Muscle layer of colon (tissue), 2 donors: ENCODE measurements around the gene CSGALNACT2.

Experiments
- H3K27ac ChIP-seq: one replicate; pipeline ENCODE4 v1.7.0; 2013; ENCODE audit warnings: low read depth, mild to moderate bottlenecking, low read length, moderate library complexity
- H3K27me3 ChIP-seq, 2 donors: one replicate each; pipeline ENCODE4 v1.7.0; 2013; ENCODE audit warnings: low read length in 2 of 2, mild to moderate bottlenecking in 2 of 2; ENCODE audit not compliant: insufficient read depth in 2 of 2, control insufficient read depth in 1 of 2
- H3K36me3 ChIP-seq: one replicate; pipeline ENCODE4 v1.7.0; 2013; ENCODE audit warnings: mild to moderate bottlenecking, low read length; ENCODE audit not compliant: insufficient read depth
- H3K4me1 ChIP-seq: one replicate; pipeline ENCODE4 v1.7.0; 2013; ENCODE audit warnings: mild to moderate bottlenecking, low read length; ENCODE audit not compliant: insufficient read depth
- H3K4me3 ChIP-seq, 2 donors: one replicate each; pipeline ENCODE4 v1.7.0; 2013; ENCODE audit warnings: low read length in 2 of 2, low read depth in 1 of 2, mild to moderate bottlenecking in 1 of 2, moderate library complexity in 1 of 2
- H3K9ac ChIP-seq: one replicate; pipeline ENCODE4 v1.7.0; 2013; ENCODE audit warnings: low read length
- H3K9me3 ChIP-seq: one replicate; pipeline ENCODE4 v1.7.0; 2013; ENCODE audit warnings: mild to moderate bottlenecking, low read length
- donor health status: abdominal sarcoma.
- donor health status: Adenocarcinoma of cecum.

CSGALNACT2 gene

DNA sequence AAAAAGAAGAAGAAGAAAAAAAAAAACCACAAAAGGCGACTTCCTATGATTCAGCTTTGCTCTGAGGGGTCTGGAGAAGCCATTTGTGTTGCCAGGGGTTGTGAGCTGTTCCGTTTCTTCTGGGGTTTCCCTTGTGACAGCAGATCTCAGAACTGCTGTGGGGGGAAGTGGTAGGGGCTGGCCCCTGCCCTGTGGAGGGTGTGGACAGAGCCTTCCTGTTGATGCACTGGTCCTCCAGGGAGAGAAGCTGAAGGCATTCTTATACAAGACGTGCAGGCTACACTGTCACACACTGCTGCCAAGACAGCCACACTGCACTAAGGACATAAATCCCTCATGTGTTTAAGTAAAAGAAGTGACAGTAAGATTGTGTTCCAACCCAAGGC, 17.3 kb upstream of the CSGALNACT2 start:
- no peaks in the 10 kb centered on the region for H3K9me3 ChIP-seq
- no peak overlapping the region for H3K27ac ChIP-seq
- H3K4me1 ChIP-seq = no peaks in the 10 kb centered on the region
- no peaks in the 10 kb centered on the region for H3K27me3 ChIP-seq
- H3K4me3 ChIP-seq = no peak overlapping the region
- no peaks in the 10 kb centered on the region for H3K36me3 ChIP-seq
- H3K9ac ChIP-seq = no peak overlapping the region

DNA sequence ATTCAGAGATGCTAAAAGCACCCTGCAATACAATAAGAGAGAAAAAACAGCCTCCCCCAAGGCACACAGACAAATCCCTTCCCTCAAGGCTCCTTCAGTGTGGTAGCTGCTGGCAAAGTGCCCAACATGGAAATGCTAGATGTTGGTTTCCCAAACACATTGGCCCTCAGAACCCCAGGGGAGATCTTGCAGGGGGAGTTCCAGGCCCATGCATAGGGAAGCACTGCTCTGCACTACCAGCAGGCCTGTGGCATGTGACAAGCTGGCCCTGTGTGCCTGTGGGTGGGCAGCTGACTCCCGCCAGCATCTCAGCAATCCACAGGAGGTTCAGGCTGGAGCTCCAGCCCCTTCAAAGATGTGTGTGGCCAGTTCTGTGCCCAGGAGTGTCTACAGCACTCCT, 16.8 kb upstream of the CSGALNACT2 start:
- no peaks in the 10 kb centered on the region for H3K9me3 ChIP-seq
- H3K4me3 ChIP-seq = no peak overlapping the region
- no peak overlapping the region for H3K27ac ChIP-seq
- no peaks in the 10 kb centered on the region for H3K4me1 ChIP-seq
- no peaks in the 10 kb centered on the region for H3K36me3 ChIP-seq
- H3K27me3 ChIP-seq = no peaks in the 10 kb centered on the region
- no peak overlapping the region for H3K9ac ChIP-seq

GRCh38 chr10:43122096-43122495, 16.1 kb upstream of the CSGALNACT2 start:
- no peak overlapping the region for H3K9ac ChIP-seq
- no peak overlapping the region for H3K4me3 ChIP-seq
- H3K27ac ChIP-seq = no peak overlapping the region
- no peaks in the 10 kb centered on the region for H3K36me3 ChIP-seq
- H3K4me1 ChIP-seq = no peaks in the 10 kb centered on the region
- H3K9me3 ChIP-seq = no peaks in the 10 kb centered on the region
- no peaks in the 10 kb centered on the region for H3K27me3 ChIP-seq

GRCh38 chr10:43122826-43123225, 15.4 kb upstream of the CSGALNACT2 start:
- Histone ChIP-seq H3K27ac (no peak overlapping the region), H3K9me3 (no peaks in the 10 kb centered on the region), H3K36me3 (no peaks in the 10 kb centered on the region), H3K9ac (no peak overlapping the region), H3K27me3 (no peaks in the 10 kb centered on the region), H3K4me1 (no peaks in the 10 kb centered on the region), H3K4me3 (no peak overlapping the region)

DNA sequence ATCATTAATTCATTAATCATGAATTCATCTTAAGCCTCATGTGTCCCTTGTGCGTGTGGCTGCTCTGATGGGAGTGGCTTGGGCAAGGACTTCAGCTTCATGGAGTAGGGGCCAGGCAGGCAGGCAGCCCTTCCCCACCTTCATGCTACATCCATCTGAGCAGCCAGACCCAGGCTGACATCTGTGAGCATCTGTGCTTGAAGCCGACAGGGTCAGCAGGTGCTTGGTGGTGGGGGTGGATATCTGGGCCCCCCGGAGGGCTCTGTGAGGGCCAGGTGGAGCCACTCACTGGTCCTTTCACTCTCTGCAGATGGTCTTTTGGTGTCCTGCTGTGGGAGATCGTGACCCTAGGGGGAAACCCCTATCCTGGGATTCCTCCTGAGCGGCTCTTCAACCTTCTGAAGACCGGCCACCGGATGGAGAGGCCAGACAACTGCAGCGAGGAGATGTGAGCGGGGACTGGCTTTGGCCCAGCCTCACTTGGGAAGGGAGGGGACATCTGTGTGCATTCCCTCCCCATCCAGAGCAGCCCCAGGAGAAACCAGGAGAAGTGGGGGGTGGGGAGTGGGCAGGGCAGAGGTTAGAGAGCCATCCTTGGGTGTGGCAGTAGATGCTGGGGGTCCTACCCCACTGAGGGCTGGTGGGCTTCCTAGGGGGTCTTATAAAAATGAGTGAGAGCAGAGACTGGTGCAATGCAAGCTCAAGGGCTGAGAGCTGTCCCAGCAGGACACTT, 14.7 kb upstream of the CSGALNACT2 start:
- H3K9ac ChIP-seq = no peak overlapping the region
- H3K27ac ChIP-seq = no peak overlapping the region
- no peaks in the 10 kb centered on the region for H3K27me3 ChIP-seq
- no peaks in the 10 kb centered on the region for H3K36me3 ChIP-seq
- H3K4me3 ChIP-seq = no peak overlapping the region
- H3K4me1 ChIP-seq = no peaks in the 10 kb centered on the region
- no peaks in the 10 kb centered on the region for H3K9me3 ChIP-seq

GRCh38 chr10:43124094-43124521, 14.1 kb upstream of the CSGALNACT2 start:
- no peak overlapping the region for H3K27ac ChIP-seq
- H3K4me3 ChIP-seq = no peak overlapping the region
- no peak overlapping the region for H3K9ac ChIP-seq
- no peaks in the 10 kb centered on the region for H3K4me1 ChIP-seq
- no peaks in the 10 kb centered on the region for H3K27me3 ChIP-seq
- no peaks in the 10 kb centered on the region for H3K36me3 ChIP-seq
- no peaks in the 10 kb centered on the region for H3K9me3 ChIP-seq

GRCh38 chr10:43124574-43125273, 13.5 kb upstream of the CSGALNACT2 start:
- H3K27me3 ChIP-seq = no peaks in the 10 kb centered on the region
- H3K4me1 ChIP-seq = no peaks in the 10 kb centered on the region
- no peak overlapping the region for H3K4me3 ChIP-seq
- H3K9me3 ChIP-seq = no peaks in the 10 kb centered on the region
- no peak overlapping the region for H3K9ac ChIP-seq
- no peaks in the 10 kb centered on the region for H3K36me3 ChIP-seq
- no peak overlapping the region for H3K27ac ChIP-seq

GRCh38 chr10:43125274-43125845, 12.9 kb upstream of the CSGALNACT2 start:
- Histone ChIP-seq H3K36me3 (no peaks in the 10 kb centered on the region), H3K27ac (no peak overlapping the region)

GRCh38 chr10:43125881-43126731, 12.1 kb upstream of the CSGALNACT2 start:
- no peak overlapping the region for H3K27ac ChIP-seq
- no peak overlapping the region for H3K9ac ChIP-seq
- no peak overlapping the region for H3K4me3 ChIP-seq
- H3K36me3 ChIP-seq = no peaks in the 10 kb centered on the region
- H3K9me3 ChIP-seq = no peaks in the 10 kb centered on the region
- H3K4me1 ChIP-seq = no peaks in the 10 kb centered on the region
- no peaks in the 10 kb centered on the region for H3K27me3 ChIP-seq

More at GRCh38 chr10:43125274-43125845, 12.9 kb upstream of the CSGALNACT2 start:
- H3K4me1 ChIP-seq = no peaks in the 10 kb centered on the region
- H3K4me3 ChIP-seq = no peak overlapping the region
- H3K27me3 ChIP-seq = no peaks in the 10 kb centered on the region
- H3K9ac ChIP-seq = no peak overlapping the region
- no peaks in the 10 kb centered on the region for H3K9me3 ChIP-seq

GRCh38 chr10:43126759-43127424, 11.4 kb upstream of the CSGALNACT2 start:
- H3K27ac ChIP-seq = no peak overlapping the region
- H3K27me3 ChIP-seq = no peaks in the 10 kb centered on the region
- no peaks in the 10 kb centered on the region for H3K4me1 ChIP-seq
- no peaks in the 10 kb centered on the region for H3K36me3 ChIP-seq
- no peak overlapping the region for H3K4me3 ChIP-seq
- H3K9me3 ChIP-seq = no peaks in the 10 kb centered on the region
- H3K9ac ChIP-seq = no peak overlapping the region

DNA sequence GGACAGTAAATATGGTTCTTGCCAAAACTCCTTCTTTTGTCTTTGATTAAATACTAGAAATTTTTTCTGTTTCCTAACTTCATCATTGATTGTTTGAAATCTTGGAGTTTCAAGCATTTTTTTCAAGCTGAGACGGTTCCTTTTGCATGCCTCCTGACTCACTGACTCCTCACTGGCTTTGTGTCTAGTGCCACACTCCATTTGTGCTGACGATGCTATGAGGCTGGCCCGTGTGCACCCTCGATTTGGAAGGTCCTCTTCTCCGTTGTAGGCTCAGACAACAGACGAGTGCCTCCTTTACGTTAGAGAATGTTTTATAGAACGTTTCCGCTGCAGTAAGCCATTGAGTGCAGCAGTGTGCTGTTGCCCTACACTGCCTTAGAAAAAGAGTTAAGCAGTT, 10.8 kb upstream of the CSGALNACT2 start:
- no peaks in the 10 kb centered on the region for H3K9me3 ChIP-seq
- H3K36me3 ChIP-seq = no peaks in the 10 kb centered on the region
- H3K4me1 ChIP-seq = no peaks in the 10 kb centered on the region
- no peak overlapping the region for H3K4me3 ChIP-seq
- no peak overlapping the region for H3K27ac ChIP-seq
- no peaks in the 10 kb centered on the region for H3K27me3 ChIP-seq
- no peak overlapping the region for H3K9ac ChIP-seq
